ENCODE data around the gene CDC42EP3.

The CDC42EP3 gene

GRCh38 chr2:37676274-37676673 is 4.8 kb upstream of the CDC42EP3 start:
- H3K4me3 ChIP-seq (ENCODE audit: control insufficient read depth, low read depth, low read length), result no peak overlapping the region
- DNase-seq (ENCODE audit: low read depth), result no peak
- no peak for TF ChIP-seq CTCF (IDR thresholded peaks at IDR 0.05; ENCODE audit: control insufficient read depth, insufficient read depth, low read depth, low read length, missing control alignments)

- no peak overlapping the region for H3K4me3 ChIP-seq (ENCODE audit: control insufficient read depth, low read depth, low read length)
- DNase-seq (ENCODE audit: low read depth), result no peak
- TF ChIP-seq CTCF (IDR thresholded peaks at IDR 0.05; ENCODE audit: control insufficient read depth, insufficient read depth, low read depth, low read length, missing control alignments), result no peak
Observed at GRCh38 chr2:37674946-37675345, 3.5 kb upstream of the CDC42EP3 start.

GRCh38 chr2:37672870-37673184 is 1.4 kb upstream of the CDC42EP3 start:
- no peak for DNase-seq (ENCODE audit: low read depth)
- peak overlapping the region; percentile 82 for H3K4me3 ChIP-seq (ENCODE audit: control insufficient read depth, low read depth, low read length)
- no peak for TF ChIP-seq CTCF (IDR thresholded peaks at IDR 0.05; ENCODE audit: control insufficient read depth, insufficient read depth, low read depth, low read length, missing control alignments)

GRCh38 chr2:37672104-37672869 is 845 bp upstream of the CDC42EP3 start:
- H3K4me3 ChIP-seq (ENCODE audit: control insufficient read depth, low read depth, low read length), result peak overlapping the region; percentile 82
- no peak for TF ChIP-seq CTCF (IDR thresholded peaks at IDR 0.05; ENCODE audit: control insufficient read depth, insufficient read depth, low read depth, low read length, missing control alignments)
- DNase-seq (ENCODE audit: low read depth), result peak; percentile 31

GRCh38 chr2:37671816-37672103 is 318 bp upstream of the CDC42EP3 start:
- no peak for TF ChIP-seq CTCF (IDR thresholded peaks at IDR 0.05; ENCODE audit: control insufficient read depth, insufficient read depth, low read depth, low read length, missing control alignments)
- DNase-seq (ENCODE audit: low read depth), result no peak
- peak overlapping the region; percentile 82 for H3K4me3 ChIP-seq (ENCODE audit: control insufficient read depth, low read depth, low read length)

GRCh38 chr2:37670378-37671008 is 949 bp downstream of the CDC42EP3 start:
- peak overlapping the region; percentile 82 for H3K4me3 ChIP-seq (ENCODE audit: control insufficient read depth, low read depth, low read length)
- TF ChIP-seq CTCF (IDR thresholded peaks at IDR 0.05; ENCODE audit: control insufficient read depth, insufficient read depth, low read depth, low read length, missing control alignments), result no peak
- DNase-seq (ENCODE audit: low read depth), result no peak
